Muscle of arm (tissue), 12 donors: ENCODE results near the gene EEF1AKMT3. TPM values are rescaled to one million over a fixed set of nuclear protein-coding genes. Genes with fewer than 3 reads are reported as not detected.

Experiments used
- DNase-seq: peaks from one replicate; pipeline ENCODE4 v3.0.0-alpha.2; 2013
- polyA plus RNA-seq, 12 donors: library from polyadenylated mRNA; unstranded; fragments of 120-200 nt; gene quantifications; one replicate each; pipeline ENCODE4 v1.2.1, GENCODE V29; 2013; ENCODE audit not compliant: insufficient read length in 12 of 12

EEF1AKMT3 gene
- polyA plus RNA-seq, 12 donors = 5.5 to 13.3 (median 7.6) TPM; not detected in 1

DNA sequence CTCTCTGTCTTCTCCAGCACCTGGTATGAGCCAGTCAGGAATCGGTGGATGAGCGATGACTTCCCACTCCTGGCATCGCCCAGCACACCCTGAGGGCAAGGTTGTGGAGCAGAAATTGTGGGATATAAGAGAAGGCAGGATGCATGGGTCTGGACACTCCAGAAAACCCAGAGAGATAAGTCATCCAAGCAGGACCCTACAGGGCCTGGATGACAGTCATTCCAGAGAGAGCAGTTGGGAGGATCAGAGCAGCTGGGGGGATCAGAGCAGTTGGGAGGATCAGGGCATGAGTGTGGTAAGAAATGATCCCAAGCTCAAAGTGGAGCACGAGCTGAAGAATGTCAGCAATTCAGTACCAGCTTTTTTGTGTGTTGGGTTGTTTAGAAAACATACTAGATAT, 37.8 kb upstream of the EEF1AKMT3 start:
- DNase-seq = no peak

DNA sequence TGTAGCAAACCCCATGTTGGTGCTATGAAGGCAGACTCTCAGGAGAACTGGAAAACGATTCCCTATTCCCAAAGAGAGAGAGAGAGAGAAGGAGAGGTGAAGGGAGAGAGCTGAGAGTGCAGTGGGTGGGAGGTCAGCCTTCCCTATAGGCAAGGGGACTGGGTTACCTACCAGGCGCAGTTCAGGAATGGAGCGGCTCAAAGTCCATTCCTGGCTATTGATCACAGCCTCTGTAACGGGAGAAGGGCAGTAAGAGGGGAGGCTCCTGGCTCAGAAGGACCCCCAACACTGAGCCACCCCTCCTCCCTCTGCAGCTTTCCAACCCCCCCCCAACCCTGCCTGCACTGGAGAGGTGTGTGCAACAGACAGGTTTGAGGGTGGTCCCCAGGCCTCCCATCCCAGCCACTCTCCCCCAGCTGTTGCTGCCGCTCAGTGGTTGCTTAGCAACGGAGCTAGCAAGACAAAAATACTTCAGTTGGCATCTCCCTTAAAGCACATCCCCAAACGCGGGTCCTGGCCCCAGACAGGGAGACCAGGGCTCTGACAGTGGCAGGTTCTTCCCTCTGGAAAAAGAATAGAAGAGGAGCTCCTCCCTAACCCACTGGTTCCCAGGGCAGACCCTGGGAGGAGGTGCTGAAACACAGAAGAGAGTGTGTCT, 37.1 kb upstream of the EEF1AKMT3 start:
- no peak for DNase-seq

DNA sequence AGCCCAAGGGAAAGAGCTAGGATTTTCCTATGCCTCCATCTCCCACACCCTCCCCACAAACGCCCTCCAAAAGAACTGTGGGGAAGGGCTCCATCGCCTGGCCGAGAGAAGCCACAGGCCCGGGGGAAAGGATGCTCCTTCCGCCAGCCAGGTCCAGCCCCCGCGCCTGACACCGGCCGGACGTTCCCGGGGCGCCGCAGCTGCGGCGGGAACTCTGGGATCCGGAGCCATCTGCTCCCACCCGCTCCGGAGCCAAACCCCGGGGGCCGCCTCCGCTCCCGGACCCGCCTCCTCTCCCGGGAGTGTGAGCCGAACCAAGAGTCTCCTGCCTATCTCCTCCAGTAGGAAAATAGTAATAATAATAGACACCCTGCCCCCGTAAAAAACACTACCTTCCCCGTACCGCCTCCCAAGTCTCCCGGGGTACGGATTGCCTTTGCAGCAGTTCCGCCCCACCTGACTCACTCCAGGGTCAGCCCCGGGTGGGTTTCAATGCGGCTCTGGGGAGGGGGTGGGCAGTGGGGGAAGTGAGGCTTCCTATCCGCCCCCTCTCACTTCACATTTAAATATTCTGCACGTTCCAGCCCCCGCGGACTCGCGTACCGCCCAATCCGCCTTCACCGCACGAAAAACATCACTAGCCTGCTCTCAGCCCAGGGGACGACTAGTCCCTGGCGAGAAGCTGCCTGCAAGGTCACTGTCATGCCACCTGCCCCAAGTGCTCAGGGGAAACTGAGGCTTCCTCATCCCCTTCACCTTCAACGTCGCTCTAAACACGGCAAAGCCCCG, 36.3 kb upstream of the EEF1AKMT3 start:
- DNase-seq = no peak

DNA sequence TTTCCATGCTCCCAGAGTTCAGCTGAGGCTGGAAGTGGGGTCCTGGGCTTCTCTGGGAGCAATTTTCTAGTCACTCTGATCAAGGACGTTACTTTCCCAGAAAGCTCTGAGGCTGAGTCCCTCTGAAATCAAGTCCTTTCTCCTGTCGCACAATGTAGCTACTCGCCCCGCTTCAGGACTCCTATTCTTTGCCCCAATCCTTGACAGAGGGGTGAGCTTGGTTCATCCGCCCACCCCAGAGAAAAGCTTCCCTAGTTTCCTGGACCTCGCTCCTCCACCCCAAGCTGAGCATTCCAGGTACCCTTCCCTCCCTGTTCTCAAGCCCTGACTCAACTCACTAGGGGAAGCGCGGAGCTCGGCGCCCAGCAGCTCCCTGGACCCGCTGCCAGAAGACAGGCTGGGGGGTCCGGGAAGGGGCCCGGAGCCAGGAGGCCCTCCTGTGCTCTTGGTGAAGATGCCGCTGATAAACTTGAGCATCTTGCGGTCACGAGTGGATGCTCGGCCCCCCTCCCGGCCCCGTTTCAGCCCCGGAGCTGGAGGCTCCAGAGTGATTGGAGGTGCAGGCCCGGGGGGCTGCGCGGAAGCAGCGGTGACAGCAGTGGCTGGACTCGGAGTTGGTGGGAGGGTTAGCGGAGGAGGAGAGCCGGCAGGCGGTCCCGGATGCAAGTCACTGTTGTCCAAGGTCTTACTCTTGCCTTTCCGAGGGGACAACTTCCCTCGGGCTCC, 35.5 kb upstream of the EEF1AKMT3 start:
- no peak for DNase-seq

DNA sequence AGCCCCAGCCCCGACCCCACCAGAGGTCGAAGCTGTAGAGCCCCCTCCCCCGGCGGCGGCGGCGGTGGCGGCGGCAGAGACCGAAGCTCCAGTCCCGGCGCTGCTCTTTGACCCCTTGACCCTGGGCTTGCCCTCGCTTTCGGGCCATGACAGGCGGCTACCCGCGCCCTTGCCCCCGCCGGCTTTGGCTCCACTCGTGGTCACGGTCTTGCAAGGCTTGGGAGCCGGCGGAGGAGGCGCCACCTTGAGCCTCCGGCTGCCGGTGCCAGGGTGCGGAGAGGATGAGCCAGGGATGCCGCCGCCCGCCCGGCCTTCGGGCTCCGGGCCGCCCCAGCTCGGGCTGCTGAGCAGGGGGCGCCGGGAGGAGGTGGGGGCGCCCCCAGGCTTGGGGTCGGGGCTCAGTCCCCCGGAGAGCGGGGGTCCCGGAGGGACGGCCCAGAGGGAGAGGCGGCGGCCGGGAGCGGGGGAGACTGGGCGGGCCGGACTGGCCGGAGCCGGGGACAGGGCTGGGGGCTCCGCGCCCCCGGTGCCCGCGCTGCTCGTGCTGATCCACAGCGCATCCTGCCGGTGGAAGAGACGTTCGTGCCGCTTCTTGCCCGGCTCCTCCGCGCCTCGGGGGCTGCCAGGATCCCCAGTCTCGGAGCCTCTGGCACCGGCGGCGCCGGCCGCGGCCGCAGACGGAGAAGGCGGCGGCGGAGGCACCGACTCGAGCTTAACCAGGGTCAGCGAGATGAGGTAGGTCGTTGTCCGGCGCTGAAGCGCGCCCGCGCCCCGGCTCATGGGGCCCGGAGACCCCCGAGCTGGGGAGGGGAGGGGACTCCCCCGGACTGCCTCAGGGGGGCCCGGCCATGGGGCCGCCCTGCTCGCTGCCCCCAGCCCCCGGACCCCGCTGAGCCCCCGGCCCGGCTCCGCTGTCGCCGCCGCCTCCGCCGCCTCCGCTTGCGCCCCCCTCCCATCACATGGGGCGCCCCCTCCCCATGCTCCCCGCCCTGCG, 34.6 kb upstream of the EEF1AKMT3 start:
- no peak for DNase-seq

DNA sequence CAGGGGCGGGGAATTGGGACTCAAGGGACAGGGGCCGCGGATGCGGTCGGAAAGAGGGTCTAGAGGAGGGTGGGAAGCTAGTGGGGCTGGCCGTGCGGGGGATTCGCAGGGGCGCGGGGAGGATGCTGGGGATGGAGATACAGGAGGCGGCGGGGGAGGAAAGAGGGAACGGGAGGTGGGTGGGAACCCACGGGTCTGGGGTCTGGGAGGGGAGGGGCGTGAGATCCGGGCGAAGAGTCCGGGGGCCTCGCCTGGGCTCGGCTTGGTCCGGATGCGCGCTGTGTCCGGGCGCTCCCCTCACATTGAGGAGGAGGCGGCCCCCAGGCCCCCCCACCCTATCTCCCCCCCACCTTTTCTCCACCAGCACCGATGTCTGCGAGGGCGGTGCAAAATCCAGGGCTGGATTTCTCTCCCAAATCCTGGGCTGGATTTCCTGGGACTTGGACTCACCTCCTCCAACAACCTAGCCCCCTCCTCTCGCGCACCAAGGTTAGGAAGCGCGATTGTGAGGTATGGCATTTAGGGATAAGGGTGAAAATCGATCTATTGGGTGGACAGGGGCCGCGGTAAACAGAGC, 33.7 kb upstream of the EEF1AKMT3 start, which contains the start of gene AGAP2:
Gene AGAP2 (minus strand): TSS at position 82 of the 577 bp plus-strand sequence. CDS start 496 bp downstream, outside the sequence.
- no peak for DNase-seq

DNA sequence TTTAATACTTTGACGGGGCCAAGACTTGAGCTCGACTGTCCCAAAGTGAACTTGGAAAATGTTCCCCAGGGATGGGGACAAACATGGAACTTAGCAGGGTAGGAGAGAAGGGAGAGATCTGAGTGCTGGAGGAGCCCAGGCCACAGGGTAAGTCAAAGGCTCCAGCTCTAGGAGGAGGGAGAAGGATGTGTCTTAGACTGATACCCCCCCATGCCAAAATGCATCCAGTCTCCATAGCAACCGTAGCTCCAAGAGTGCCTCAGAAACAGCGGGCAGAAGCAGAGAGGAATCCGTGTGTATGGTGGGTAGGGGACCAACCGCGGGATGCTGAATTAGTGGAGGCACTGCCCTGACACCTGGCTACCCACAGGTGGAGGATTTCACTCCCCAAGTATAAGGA, 33.0 kb upstream of the EEF1AKMT3 start:
- no peak for DNase-seq

DNA sequence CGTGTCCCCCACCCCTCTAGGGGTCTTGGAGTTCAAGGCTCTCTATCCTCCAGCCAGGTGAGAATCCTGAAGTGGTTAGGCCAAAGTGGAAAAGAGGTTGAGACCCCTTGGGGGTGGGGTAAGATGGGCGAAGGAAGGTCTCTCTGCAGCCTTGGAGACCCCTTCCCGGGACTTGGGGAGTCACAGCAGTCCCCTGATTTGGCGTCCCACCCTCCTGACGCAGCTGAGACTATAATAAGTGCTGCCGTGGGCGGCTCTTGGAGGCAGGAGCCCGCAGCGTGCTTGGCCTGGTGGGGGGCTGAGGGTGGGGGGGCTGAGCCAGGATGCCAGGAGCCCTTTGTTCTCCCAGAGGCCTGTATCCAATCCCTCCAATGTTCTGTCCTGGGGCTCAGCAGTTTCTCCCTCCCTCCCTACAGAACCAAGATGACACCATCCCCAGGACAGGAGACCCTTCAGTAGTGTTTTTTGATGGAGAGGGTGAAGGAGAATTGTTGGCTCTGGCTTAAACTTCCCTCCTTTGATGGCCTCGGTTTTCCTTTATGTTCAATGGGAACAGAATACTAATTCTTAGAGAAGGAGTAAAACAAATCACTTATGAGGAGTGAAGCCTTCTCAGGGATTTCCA, 32.4 kb upstream of the EEF1AKMT3 start:
- DNase-seq = no peak

DNA sequence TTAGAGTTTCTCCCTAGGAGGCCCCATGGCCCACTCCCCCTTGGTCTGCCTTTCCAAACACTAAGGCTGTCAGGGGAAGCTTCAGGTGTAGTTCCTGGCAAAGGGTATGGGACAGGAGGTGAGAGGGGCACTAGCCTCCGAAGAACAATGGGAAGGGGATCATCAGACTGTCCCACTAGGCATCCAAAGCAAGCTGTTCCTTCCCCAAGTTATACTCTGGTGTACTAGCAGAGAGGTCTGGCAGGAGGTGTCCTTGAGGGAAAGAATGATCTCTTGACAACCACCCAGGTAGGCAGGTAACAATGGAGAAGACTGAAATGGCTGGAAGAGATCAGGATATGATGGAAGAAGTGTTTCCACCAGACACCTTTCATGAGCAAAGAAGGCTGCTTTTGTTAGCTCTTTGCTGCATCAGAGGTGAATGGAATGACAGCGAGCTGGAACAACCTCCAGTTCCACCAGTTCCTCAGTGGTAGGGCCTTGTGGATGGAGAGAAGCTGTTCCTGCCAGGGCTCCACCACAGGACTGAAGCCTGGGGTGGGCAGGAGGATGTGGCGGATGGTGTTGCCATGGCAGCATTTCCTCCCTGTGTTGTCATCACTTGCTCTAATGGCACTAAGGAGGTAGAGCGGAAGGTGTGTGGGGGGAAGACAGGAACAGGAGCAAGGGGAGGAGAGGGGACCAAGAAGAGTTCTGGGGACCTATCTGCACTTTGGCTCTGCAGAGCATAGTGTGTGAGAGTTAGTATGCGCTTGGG, 31.6 kb upstream of the EEF1AKMT3 start:
- no peak for DNase-seq

DNA sequence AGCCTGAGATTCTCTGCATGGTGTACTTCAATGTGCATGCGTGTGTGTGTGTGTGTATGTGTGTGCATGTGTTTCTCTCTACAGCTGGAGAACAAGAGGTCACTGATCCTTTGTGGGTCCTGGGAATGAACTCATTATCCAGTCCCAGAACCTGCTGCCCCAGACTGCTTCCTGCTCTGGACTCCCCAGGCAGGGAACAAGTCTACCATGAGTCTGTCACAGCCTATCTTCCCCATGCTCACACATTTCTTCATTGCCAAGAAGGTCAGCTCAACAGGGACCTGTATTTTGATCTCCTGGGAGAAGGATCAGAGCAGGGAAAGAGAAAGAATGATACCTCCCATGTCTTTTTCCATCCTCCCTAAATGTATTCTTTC, 31.0 kb upstream of the EEF1AKMT3 start:
- DNase-seq = no peak

DNA sequence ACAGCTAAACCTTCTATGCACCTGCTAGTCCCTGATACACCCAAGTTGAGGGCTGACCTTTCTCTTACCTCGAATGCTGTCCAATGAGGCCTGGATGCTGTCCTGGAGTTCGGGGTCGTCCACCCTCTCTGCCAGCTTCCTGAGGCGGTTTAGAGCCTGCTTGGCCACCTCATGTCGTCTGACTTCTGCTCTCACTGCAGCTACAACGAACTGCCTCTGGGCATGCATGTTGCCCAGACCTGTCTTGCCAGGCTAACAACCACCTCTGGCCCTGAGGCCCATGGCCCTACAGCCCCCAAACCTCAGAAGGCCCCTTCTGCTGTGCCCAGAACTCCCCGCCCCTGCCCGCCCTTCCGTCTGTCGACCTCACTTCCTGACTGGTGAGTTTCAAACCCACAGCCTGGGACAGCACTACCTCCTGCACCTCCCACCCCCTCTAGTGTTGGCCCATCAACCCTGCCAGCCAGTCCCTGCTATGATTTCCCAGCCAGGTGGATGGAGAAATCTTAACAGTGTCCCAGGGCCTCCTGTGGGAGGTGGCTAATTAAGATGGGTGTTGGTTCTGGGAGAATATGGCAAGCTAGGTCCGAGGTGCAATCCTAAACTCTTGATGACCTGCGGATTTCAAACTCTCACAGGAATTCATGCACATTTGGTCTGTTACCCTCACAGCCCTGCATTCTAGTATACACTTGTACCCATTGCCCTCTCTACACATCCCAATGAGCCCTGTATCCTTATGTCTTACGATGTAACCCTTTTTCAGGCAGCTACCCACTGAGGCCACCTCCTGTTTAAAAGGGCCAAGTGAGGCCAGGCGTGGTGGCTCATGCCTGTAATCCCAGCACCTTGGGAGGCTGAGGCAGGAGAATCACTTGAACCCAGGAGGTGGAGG, 30.3 kb upstream of the EEF1AKMT3 start:
- DNase-seq = no peak

DNA sequence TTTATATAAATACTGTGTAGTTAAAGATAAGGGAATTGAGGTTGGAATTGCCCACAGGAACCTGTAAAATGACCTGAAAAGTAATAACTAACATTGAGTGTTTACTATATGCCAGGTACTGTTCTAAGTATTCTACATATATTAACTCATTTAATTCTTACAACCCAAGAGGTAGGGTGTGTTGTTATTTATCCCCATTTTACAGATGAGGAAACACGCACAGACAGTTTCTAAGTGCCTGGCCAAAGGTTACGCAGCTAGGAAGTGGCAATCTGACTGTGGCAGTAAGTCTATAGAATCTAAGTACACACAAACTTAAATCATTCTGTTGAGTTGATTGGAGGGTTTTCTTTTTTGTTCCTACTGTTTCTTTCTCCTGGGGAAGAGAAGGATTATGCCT, 28.6 kb upstream of the EEF1AKMT3 start:
- DNase-seq = no peak

DNA sequence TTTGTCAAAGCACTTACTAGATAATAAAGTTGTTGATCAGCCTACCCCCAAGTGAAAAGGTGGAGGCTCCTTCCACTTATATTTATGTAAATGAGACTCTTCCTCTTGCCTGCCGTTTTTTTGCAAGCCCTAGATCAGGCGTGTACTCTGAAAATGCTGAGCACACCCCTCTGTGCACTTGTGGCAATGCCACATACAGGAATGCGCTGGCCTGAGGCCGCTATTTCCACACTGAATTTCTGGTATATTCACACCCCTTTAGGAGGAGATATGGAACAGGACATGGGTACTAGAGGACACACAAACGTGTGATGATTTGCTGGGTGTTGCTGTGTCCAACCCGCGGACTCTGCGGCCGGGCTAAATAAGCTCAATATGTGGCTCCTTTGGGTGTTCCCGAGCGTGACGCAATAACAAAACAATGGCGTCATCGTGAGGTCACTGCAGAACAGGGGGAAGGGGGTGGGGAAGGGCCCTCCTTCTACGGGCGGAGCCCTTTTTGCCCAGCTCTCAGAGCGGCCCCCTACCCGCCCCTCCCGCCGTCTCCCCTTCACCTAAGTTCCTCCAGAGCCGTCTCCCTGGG, 28.1 kb upstream of the EEF1AKMT3 start:
- DNase-seq = no peak

DNA sequence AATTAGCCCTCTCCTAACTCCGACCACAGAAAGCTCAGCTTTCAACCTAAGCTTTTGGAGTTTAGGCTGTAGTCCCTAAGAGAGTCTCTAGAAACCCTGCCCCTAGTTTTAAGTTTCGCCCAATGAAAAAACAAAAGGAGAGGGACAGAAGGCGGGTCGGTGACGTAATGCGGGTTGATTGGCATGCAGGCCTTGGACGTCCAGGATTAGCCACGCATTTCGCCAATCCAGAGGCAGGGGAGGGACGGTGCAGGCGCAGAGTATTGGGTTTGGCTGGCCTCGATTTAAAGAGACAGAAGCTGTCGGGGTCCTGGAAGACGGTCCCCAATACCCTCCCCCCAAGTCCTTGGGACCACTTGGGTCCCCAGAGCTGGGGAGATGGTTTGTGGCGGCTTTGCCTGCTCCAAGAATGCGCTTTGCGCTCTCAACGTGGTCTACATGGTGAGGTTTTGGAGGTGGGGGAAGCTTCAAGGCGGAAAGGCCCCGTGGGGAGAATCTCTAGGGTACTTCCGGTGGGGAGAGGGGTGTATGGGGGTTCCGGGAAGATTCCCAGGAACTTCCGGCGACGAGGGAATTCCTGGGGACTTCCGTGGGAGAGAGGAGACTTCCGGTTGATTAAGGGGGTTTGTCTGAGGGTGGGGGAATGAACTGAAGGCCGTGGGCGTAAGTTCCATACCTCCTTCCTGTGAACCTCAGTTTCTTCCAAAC, 27.5 kb upstream of the EEF1AKMT3 start, which contains the start of gene TSPAN31:
Gene TSPAN31 (plus strand): TSS at position 263 of the 708 bp plus-strand sequence. CDS start 116 bp downstream, at position 379.
- DNase-seq = peak; percentile 99

DNA sequence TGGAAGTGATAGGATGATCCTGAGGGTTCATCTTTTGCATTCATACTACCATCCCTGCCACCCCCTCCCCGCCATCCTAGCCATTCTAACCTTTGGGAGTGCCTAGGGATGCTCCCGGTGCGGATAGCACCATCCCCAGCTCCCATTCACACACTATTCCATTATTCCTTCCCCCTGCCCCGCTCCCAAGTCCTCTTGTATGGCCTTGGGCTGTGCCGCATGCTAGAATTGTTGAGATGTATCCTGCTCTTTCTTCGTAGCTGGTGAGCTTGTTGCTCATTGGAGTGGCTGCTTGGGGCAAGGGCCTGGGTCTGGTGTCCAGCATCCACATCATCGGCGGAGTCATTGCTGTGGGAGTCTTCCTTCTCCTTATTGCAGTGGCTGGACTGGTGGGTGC, 26.9 kb upstream of the EEF1AKMT3 start:
- no peak for DNase-seq

DNA sequence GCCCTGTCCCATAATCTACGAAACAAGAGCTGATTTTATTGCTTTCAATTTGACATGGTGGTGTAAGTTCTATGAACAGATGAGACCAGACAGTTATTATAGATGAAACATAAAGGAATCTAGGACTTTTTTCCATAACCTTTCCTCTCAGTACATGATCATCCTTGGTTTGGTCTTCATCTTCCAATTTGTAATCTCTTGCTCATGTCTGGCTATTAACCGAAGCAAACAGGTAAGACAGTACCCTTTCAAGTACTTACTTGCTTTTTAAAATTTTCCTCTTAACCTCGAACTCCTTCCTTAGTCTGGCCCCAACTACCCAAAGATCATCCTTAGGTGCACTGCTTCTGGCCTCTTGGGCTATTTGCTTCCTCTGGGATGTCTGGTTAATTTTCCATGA, 26.4 kb upstream of the EEF1AKMT3 start:
- no peak for DNase-seq

DNA sequence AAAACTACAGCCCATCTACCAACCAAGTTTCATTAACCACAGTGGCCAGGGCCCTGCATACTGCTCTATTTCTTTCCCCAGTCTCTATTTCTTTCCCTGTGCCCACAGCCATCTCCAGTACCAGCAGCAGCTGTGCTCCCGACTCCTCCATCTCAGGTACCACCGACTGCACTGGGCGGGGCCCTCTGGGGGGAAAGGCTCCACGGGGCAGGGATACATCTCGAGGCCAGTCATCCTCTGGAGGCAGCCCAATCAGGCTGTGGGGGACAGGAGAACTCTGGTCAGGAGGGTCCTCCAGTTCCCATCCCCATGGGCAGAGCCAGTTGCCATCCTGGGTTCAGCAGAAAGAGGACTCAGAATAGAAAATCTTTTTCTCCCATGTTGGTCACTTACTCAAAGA, 23.4 kb upstream of the EEF1AKMT3 start:
- no peak for DNase-seq
